DOHH2 (cell line): Measurements from ENCODE around the gene ATG2B.

Experiments used
- H3F3A ChIP-seq: fragments of 200-600 bp; sonication (generic), shearing (Covaris generic); 2 replicates; pipeline ENCODE4 v1.6.0; 2016; ENCODE audit warnings: antibody characterized with exemption, mild to moderate bottlenecking; ENCODE audit not compliant: control insufficient read depth, insufficient read depth
- H3K27ac ChIP-seq: fragments of 200-600 bp; sonication (generic); 2 replicates; pipeline ENCODE4 v1.5.1; 2014; ENCODE audit warnings: low read depth, mild to moderate bottlenecking, low read length, moderate library complexity
- H3K27me3 ChIP-seq: fragments of 200-600 bp; sonication (generic); 2 replicates; pipeline ENCODE4 v1.6.1; 2014; ENCODE audit warnings: mild to moderate bottlenecking, low read length, mixed read lengths; ENCODE audit not compliant: control insufficient read depth
- H3K36me3 ChIP-seq: fragments of 200-600 bp; sonication (generic); 2 replicates; pipeline ENCODE4 v1.6.1; 2014; ENCODE audit warnings: mild to moderate bottlenecking, low read length, moderate library complexity, mixed read lengths; ENCODE audit not compliant: control insufficient read depth
- H3K4me1 ChIP-seq: fragments of 200-600 bp; sonication (generic); 2 replicates; pipeline ENCODE4 v1.6.1; 2014; ENCODE audit warnings: mild to moderate bottlenecking, low read length, mixed read lengths; ENCODE audit not compliant: control insufficient read depth
- H3K4me2 ChIP-seq: fragments of 200-600 bp; sonication (generic); 2 replicates; pipeline ENCODE4 v1.6.0; 2014; ENCODE audit warnings: mild to moderate bottlenecking, low read length, moderate library complexity
- H3K4me3 ChIP-seq: fragments of 200-600 bp; sonication (generic); 2 replicates; pipeline ENCODE4 v1.5.1; 2014; ENCODE audit warnings: mild to moderate bottlenecking, low read length, mixed read lengths
- H3K79me2 ChIP-seq: fragments of 200-600 bp; sonication (generic); 2 replicates; pipeline ENCODE4 v1.6.1; 2014; ENCODE audit warnings: mild to moderate bottlenecking, low read length, mixed read lengths; ENCODE audit not compliant: control insufficient read depth
- H3K9me2 ChIP-seq: fragments of 200-600 bp; sonication (generic); replicated peaks from 2 replicates; pipeline ENCODE4 v1.6.1; 2014; ENCODE audit warnings: mild to moderate bottlenecking, low read length, mixed read lengths; ENCODE audit not compliant: control insufficient read depth
- H3K9me3 ChIP-seq: fragments of 200-600 bp; sonication (generic); 2 replicates; pipeline ENCODE4 v1.6.1; 2014; ENCODE audit warnings: antibody characterized with exemption, low read length, mixed read lengths; ENCODE audit not compliant: control insufficient read depth, insufficient read depth
- H4K20me1 ChIP-seq: fragments of 200-600 bp; sonication (generic); 2 replicates; pipeline ENCODE4 v1.6.0; 2014; ENCODE audit warnings: low read depth, mild to moderate bottlenecking, antibody characterized with exemption, low read length, moderate library complexity; ENCODE audit not compliant: control insufficient read depth, insufficient read depth
- CTCF ChIP-seq: fragments of 200-600 bp; sonication (generic); IDR thresholded peaks from one replicate; pipeline ENCODE4 v1.5.1; 2014; ENCODE audit warnings: antibody characterized with exemption, mild to moderate bottlenecking, low read depth, low read length; ENCODE audit not compliant: poor library complexity, severe bottlenecking
- EZH2phosphoT487 ChIP-seq: fragments of 200-600 bp; sonication (generic); IDR thresholded peaks from 2 replicates; pipeline ENCODE4 v1.6.1; 2017; ENCODE audit warnings: borderline replicate concordance, mild to moderate bottlenecking, antibody characterized with exemption, low read length, moderate library complexity, mixed read lengths

Gene ATG2B

DNA sequence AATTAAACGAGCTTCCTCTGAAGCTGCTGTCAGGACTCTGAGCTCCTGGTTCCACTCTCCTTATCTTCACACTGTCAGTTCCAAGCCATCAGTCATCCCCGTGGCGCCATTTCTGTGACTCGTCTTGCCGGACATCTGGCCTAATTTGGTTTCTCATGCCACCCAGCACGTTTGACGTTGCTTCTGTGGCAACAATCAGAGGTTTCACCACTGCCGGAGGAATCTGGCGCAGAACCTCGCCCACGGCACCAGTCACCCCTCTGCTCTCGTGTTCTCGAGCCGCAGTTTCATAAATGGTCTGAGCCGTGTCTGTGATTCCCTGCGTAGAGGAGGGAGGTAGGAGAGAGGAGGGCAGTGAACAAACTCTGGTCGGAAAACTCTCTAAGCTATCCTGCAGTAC lies 77.5 kb downstream of the ATG2B start:
- no peaks in the 10 kb centered on the region for H3K9me3 ChIP-seq
- H3K4me2 ChIP-seq: no peak overlapping the region
- H3K4me1 ChIP-seq: no peaks in the 10 kb centered on the region
- H3K36me3 ChIP-seq: peaks cover 24% of the 10 kb centered on the region
- H3K4me3 ChIP-seq: no peak overlapping the region
- H4K20me1 ChIP-seq: no peaks in the 10 kb centered on the region
- TF ChIP-seq CTCF (no peak), EZH2phosphoT487 (no peak)
- H3K27me3 ChIP-seq: no peaks in the 10 kb centered on the region
- H3K27ac ChIP-seq: no peak overlapping the region
- H3K9me2 ChIP-seq: no peaks in the 10 kb centered on the region
- H3F3A ChIP-seq: no peaks in the 10 kb centered on the region
- H3K79me2 ChIP-seq: no peaks in the 10 kb centered on the region

GRCh38 chr14:96284430-96284829 lies 78.7 kb downstream of the ATG2B start:
- no peak for TF ChIP-seq EZH2phosphoT487
- TF ChIP-seq CTCF: no peak
- no peak overlapping the region for H3K27ac ChIP-seq
- no peak overlapping the region for H3K4me2 ChIP-seq
- no peaks in the 10 kb centered on the region for H3K27me3 ChIP-seq
- no peak overlapping the region for H3K4me3 ChIP-seq
- H3K79me2 ChIP-seq: no peaks in the 10 kb centered on the region
- H3K36me3 ChIP-seq: peaks cover 13% of the 10 kb centered on the region
- H3F3A ChIP-seq: no peaks in the 10 kb centered on the region
- no peaks in the 10 kb centered on the region for H4K20me1 ChIP-seq
- no peaks in the 10 kb centered on the region for H3K9me2 ChIP-seq
- no peaks in the 10 kb centered on the region for H3K9me3 ChIP-seq
- H3K4me1 ChIP-seq: no peaks in the 10 kb centered on the region

DNA sequence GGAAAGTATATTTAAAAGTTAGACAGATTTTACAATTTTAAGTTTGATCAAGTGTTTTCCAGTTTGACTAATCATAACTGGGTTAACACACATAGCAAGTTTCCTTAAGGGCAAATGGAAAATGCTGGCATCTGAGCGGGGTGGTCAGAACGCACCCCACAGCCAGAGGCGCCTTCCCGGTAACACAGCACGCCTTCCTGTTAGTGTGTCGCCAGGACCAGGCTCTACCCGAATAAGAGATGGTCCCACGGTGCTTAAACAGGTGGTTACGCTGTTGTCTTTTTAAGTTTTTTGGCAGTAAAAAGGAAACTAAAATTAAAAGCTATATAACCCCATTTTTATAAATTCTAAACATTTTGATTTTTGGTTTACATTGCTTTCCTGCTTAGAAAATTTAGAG lies 79.1 kb downstream of the ATG2B start:
- Histone ChIP-seq H3K36me3 (peaks cover 12% of the 10 kb centered on the region; the same call in 1 of the 2 replicates), H3K27ac (no peak overlapping the region), H3K79me2 (no peaks in the 10 kb centered on the region), H3K4me1 (no peaks in the 10 kb centered on the region), H3K9me2 (no peaks in the 10 kb centered on the region), H3K27me3 (no peaks in the 10 kb centered on the region), H3F3A (no peaks in the 10 kb centered on the region), H3K9me3 (no peaks in the 10 kb centered on the region), H4K20me1 (no peaks in the 10 kb centered on the region), H3K4me2 (no peak overlapping the region), H3K4me3 (no peak overlapping the region)
- TF ChIP-seq EZH2phosphoT487 (no peak), CTCF (no peak)

DNA sequence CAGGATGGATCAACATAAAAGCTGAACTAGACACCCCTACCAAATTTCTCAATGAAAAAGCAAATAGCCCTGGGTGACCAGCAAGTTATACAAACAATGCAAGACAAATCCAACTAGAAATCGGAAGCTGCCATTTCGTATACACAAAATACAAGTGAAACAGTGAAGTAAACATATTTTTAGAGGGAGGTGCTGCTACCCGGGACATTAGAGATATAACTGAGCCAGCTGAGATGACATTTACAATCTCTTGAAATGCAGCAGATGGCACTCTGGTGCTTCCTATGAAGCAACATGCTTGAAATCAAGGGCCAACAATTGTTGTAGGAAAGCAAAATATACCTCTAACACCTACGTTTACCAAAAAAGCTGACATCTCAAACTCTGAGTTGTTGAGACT lies 81.7 kb downstream of the ATG2B start:
- no peak for TF ChIP-seq CTCF
- no peak for TF ChIP-seq EZH2phosphoT487
- Histone ChIP-seq H3F3A (no peaks in the 10 kb centered on the region), H3K27me3 (no peaks in the 10 kb centered on the region), H3K4me3 (no peak overlapping the region), H4K20me1 (no peaks in the 10 kb centered on the region), H3K9me2 (no peaks in the 10 kb centered on the region), H3K27ac (no peak overlapping the region), H3K36me3 (peaks cover 9% of the 10 kb centered on the region; the same call in 1 of the 2 replicates), H3K79me2 (no peaks in the 10 kb centered on the region), H3K4me2 (no peak overlapping the region), H3K9me3 (no peaks in the 10 kb centered on the region), H3K4me1 (no peaks in the 10 kb centered on the region)
